HepG2 (cell line): ENCODE measurements around the gene RGP1. TPM values are rescaled to one million over a fixed set of nuclear protein-coding genes. Genes with fewer than 3 reads are reported as not detected.

ENCODE experiments used
- NFE2 ChIP-seq: sonication (generic); formaldehyde crosslinking; IDR thresholded peaks from 2 replicates; pipeline ENCODE4 v1.4.0; 2020; ENCODE audit warnings: missing genetic modification reagents
- NR1H2 ChIP-seq: sonication (generic); formaldehyde crosslinking; IDR thresholded peaks from 2 replicates; pipeline ENCODE4 v1.8.1; 2022; ENCODE audit warnings: low read depth, missing genetic modification reagents, borderline replicate concordance
- RFX1 ChIP-seq: fragments of 450-650 bp; IDR thresholded peaks from 2 replicates; pipeline ENCODE4 v1.6.1; 2017
- SIX1 ChIP-seq: sonication (generic); formaldehyde crosslinking; IDR thresholded peaks from 2 replicates; pipeline ENCODE4 v1.4.0; 2020; ENCODE audit warnings: missing genetic modification reagents, borderline replicate concordance
- ZBTB3 ChIP-seq: sonication (generic); formaldehyde crosslinking; IDR thresholded peaks from 2 replicates; pipeline ENCODE4 v1.4.0; 2020; ENCODE audit warnings: low read depth, mild to moderate bottlenecking, moderate library complexity, missing genetic modification reagents, borderline replicate concordance
- ZNF557 ChIP-seq: sonication (generic); formaldehyde crosslinking; IDR thresholded peaks from 2 replicates; pipeline ENCODE4 v1.4.0; 2020; ENCODE audit warnings: missing genetic modification reagents
- ZNF780A ChIP-seq: sonication (generic); formaldehyde crosslinking; IDR thresholded peaks from 2 replicates; pipeline ENCODE4 v1.8.0; 2022; ENCODE audit warnings: mild to moderate bottlenecking, missing genetic modification reagents, moderate library complexity
- polyA plus RNA-seq, 8 experiments: library from polyadenylated mRNA; depleted of rRNA in 3 of 8; stranded (reverse) in 7 of 8; unstranded in 1 of 8; fragments of >200 nt; fragmentation: Illumina TruSeq in 4 of 8; extraction: Trizol in 4 of 8; gene quantifications; 2 replicates each; pipeline versions ENCODE4 v1.2.1 to v1.2.3, GENCODE V29; 2011 to 2016; ENCODE audit warnings: low read depth in 4 of 8, missing spikeins in 1 of 8, mixed read lengths in 1 of 8; ENCODE audit not compliant: insufficient read depth in 1 of 8
- total RNA-seq, 5 experiments: library from RNA; depleted of rRNA; stranded (reverse); fragments of >200 nt; fragmentation: Illumina TruSeq; extraction: Trizol; gene quantifications; 2 replicates each; pipeline ENCODE4 v1.2.3, GENCODE V29; 2016; ENCODE audit warnings: low read depth in 1 of 5
- TF ChIP-seq, protein P1 (sequence below): sonication (generic); formaldehyde crosslinking; IDR thresholded peaks from 2 replicates; pipeline ENCODE4 v1.4.0; 2020; ENCODE audit warnings: mild to moderate bottlenecking, missing genetic modification reagents
- TF ChIP-seq, protein P2 (sequence below): sonication (generic); formaldehyde crosslinking; IDR thresholded peaks from 2 replicates; pipeline ENCODE4 v1.4.0; 2020; ENCODE audit warnings: missing genetic modification reagents, borderline replicate concordance
- TF ChIP-seq, protein P3 (sequence below): sonication (generic); formaldehyde crosslinking; IDR thresholded peaks from 2 replicates; pipeline ENCODE4 v1.4.0; 2020; ENCODE audit warnings: low read depth, missing genetic modification reagents
- TF ChIP-seq, protein P4 (sequence below): sonication (generic); formaldehyde crosslinking; IDR thresholded peaks from 2 replicates; pipeline ENCODE4 v1.8.0; 2022; ENCODE audit warnings: mild to moderate bottlenecking, missing genetic modification reagents, borderline replicate concordance

Gene RGP1
- total and polyA plus RNA-seq, 2 of the 13 experiments (the other 11 are each of a cell fraction or from before 2014, with no cell fraction given) = 12.7 to 21.0 TPM

DNA sequence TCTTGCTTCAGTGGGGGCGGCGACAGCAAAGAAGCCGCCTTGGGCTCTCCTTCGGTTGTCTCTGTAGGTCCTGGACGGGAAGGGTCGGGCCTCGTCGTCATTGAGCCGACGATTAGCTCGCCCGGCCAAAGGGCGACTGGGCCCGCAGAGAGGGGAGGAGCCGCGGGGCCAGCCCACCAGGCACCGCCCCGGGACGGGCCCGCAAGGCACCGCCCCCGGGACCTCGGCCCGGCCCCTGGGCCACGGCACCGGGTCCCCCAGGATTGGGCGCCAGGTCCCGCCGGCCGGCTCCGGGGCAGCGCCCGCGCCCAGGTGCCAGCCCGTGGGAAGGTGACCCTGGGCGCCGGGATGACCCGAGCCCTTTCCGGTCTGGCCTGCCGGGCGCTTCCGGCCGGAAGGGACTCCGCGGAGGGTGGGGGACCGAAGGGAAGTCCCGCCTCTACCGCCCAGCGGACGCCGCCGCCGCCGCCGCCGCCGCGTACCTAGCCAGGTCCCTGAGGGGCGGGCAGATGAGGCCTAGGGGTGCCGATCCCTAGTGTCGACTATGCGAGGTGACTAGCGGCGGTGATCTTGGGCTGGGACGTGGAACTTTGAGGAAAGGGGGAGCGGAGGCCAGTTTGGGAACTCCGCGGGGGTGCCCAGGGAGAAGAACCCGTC is at the start of gene RGP1, which contains the start of gene GBA2 (continued):
- TF ChIP-seq, protein P1, sequence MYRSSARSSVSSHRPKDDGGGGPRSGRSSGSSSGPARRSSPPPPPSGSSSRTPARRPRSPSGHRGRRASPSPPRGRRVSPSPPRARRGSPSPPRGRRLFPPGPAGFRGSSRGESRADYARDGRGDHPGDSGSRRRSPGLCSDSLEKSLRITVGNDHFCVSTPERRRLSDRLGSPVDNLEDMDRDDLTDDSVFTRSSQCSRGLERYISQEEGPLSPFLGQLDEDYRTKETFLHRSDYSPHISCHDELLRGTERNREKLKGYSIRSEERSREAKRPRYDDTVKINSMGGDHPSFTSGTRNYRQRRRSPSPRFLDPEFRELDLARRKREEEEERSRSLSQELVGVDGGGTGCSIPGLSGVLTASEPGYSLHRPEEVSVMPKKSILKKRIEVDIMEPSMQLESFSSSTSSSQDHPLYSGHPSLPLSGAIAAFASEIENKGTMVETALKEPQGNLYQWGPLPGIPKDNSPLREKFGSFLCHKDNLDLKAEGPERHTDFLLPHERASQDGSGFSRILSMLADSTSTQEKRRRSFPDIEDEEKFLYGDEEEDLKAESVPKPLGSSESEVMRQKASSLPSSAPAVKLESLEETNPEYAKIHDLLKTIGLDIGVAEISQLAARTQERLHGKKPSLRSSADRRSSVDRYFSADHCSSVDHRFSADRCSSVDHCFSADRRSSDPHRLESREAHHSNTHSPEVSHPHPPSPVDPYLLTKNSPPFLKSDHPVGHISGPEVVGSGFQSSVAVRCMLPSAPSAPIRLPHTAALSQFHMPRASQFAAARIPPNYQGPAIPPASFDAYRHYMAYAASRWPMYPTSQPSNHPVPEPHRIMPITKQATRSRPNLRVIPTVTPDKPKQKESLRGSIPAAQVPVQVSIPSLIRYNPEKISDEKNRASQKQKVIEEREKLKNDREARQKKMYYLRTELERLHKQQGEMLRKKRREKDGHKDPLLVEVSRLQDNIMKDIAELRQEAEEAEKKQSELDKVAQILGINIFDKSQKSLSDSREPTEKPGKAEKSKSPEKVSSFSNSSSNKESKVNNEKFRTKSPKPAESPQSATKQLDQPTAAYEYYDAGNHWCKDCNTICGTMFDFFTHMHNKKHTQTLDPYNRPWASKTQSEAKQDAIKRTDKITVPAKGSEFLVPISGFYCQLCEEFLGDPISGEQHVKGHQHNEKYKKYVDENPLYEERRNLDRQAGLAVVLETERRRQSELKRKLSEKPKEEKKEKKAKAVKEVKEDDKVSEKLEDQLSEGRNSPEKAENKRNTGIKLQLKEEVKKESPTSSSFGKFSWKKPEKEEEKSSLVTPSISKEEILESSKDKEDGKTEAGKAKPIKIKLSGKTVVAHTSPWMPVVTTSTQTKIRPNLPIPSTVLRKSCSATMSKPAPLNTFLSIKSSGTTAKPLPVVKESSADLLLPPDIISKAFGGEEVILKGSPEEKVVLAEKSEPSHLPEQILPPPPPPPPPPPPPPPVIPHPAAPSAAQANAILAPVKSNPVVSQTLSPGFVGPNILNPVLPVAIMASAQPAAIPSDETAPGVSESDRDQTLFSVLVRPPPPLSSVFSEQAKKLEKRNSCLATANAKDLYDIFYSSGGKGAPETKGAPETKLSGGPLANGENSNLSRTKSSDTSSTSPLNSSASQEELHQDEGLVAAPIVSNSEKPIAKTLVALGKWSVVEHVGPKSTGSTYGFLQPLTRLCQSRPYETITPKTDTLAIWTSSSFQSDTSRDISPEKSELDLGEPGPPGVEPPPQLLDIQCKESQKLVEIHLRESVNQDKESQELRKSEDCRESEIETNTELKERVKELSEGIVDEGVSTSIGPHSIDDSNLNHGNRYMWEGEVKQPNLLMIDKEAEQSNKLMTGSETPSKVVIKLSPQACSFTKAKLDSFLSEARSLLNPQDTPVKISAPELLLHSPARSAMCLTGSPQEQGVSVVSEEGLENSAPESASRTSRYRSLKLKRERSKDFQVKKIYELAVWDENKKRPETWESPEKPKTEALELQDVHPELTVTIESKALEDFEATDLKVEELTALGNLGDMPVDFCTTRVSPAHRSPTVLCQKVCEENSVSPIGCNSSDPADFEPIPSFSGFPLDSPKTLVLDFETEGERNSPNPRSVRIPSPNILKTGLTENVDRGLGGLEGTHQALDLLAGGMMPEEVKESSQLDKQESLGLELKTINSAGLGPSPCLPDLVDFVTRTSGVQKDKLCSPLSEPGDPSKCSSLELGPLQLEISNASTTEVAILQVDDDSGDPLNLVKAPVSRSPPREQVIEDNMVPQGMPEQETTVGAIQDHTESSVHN (CRISPR knock-in tag) = no peak
- TF ChIP-seq ZNF780A (CRISPR knock-in tag) = no peak
- TF ChIP-seq NR1H2 (CRISPR knock-in tag) = no peak
- no peak for TF ChIP-seq SIX1 (CRISPR knock-in tag)
- no peak for TF ChIP-seq ZNF557 (CRISPR knock-in tag)
- TF ChIP-seq, protein P2, sequence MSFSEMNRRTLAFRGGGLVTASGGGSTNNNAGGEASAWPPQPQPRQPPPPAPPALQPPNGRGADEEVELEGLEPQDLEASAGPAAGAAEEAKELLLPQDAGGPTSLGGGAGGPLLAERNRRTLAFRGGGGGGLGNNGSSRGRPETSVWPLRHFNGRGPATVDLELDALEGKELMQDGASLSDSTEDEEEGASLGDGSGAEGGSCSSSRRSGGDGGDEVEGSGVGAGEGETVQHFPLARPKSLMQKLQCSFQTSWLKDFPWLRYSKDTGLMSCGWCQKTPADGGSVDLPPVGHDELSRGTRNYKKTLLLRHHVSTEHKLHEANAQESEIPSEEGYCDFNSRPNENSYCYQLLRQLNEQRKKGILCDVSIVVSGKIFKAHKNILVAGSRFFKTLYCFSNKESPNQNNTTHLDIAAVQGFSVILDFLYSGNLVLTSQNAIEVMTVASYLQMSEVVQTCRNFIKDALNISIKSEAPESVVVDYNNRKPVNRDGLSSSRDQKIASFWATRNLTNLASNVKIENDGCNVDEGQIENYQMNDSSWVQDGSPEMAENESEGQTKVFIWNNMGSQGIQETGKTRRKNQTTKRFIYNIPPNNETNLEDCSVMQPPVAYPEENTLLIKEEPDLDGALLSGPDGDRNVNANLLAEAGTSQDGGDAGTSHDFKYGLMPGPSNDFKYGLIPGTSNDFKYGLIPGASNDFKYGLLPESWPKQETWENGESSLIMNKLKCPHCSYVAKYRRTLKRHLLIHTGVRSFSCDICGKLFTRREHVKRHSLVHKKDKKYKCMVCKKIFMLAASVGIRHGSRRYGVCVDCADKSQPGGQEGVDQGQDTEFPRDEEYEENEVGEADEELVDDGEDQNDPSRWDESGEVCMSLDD = no peak
- TF ChIP-seq RFX1 = no peak
- TF ChIP-seq, protein P3, sequence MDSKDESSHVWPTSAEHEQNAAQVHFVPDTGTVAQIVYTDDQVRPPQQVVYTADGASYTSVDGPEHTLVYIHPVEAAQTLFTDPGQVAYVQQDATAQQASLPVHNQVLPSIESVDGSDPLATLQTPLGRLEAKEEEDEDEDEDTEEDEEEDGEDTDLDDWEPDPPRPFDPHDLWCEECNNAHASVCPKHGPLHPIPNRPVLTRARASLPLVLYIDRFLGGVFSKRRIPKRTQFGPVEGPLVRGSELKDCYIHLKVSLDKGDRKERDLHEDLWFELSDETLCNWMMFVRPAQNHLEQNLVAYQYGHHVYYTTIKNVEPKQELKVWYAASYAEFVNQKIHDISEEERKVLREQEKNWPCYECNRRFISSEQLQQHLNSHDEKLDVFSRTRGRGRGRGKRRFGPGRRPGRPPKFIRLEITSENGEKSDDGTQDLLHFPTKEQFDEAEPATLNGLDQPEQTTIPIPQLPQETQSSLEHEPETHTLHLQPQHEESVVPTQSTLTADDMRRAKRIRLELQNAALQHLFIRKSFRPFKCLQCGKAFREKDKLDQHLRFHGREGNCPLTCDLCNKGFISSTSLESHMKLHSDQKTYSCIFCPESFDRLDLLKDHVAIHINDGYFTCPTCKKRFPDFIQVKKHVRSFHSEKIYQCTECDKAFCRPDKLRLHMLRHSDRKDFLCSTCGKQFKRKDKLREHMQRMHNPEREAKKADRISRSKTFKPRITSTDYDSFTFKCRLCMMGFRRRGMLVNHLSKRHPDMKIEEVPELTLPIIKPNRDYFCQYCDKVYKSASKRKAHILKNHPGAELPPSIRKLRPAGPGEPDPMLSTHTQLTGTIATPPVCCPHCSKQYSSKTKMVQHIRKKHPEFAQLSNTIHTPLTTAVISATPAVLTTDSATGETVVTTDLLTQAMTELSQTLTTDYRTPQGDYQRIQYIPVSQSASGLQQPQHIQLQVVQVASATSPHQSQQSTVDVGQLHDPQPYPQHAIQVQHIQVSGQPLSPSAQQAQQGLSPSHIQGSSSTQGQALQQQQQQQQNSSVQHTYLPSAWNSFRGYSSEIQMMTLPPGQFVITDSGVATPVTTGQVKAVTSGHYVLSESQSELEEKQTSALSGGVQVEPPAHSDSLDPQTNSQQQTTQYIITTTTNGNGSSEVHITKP (CRISPR knock-in tag) = peak; percentile 89
- no peak for TF ChIP-seq NFE2 (CRISPR knock-in tag)
- TF ChIP-seq, protein P4, sequence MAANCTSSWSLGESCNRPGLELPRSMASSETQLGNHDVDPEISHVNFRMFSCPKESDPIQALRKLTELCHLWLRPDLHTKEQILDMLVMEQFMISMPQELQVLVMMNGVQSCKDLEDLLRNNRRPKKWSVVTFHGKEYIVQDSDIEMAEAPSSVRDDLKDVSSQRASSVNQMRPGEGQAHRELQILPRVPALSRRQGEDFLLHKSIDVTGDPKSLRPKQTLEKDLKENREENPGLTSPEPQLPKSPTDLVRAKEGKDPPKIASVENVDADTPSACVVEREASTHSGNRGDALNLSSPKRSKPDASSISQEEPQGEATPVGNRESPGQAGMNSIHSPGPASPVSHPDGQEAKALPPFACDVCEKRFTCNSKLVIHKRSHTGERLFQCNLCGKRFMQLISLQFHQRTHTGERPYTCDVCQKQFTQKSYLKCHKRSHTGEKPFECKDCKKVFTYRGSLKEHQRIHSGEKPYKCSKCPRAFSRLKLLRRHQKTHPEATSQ = no peak
- TF ChIP-seq ZBTB3 (CRISPR knock-in tag) = peak; percentile 6; the same call in 1 of the 2 replicates
